MCF 10A (cell line): Measurements from ENCODE around the gene EIF2B1. TPM values are rescaled to one million over a fixed set of nuclear protein-coding genes. Genes with fewer than 3 reads are reported as not detected.

Source experiments
- BruUV-seq: library from RNA; stranded (reverse); fragments of 400-500 nt; replicated peaks from 2 replicates; lab custom pipeline; 2021; lab: Mats Ljungman, UMichigan
- CTCF ChIA-PET: fragments of 300-600 bp; sonication (Branson Sonifier 250); formaldehyde crosslinking; extraction: SDS; loops from one replicate; lab custom pipeline; 2021; ENCODE audit warnings: antibody characterized with exemption, inconsistent platforms; lab: Yijun Ruan, JAX
- POLR2A ChIA-PET: fragments of 300-600, 350-650 bp; sonication (Branson Sonifier 250); formaldehyde crosslinking; extraction: SDS; loops from one replicate; lab custom pipeline; 2020; ENCODE audit warnings: antibody characterized with exemption, inconsistent platforms; lab: Yijun Ruan, JAX
- DNase-seq: peaks from one replicate; pipeline ENCODE4 v3.0.0-alpha.2; 2018; ENCODE audit not compliant: unreplicated experiment
- H3K27ac Mint-ChIP-seq: one replicate; pipeline ENCODE4 v1.8.0; 2022; ENCODE audit warnings: mild to moderate bottlenecking, low read depth, mixed read lengths; ENCODE audit not compliant: unreplicated experiment
- H3K27me3 Mint-ChIP-seq: one replicate; pipeline ENCODE4 v1.8.0; 2022; ENCODE audit warnings: mixed read lengths; ENCODE audit not compliant: insufficient read depth, unreplicated experiment
- H3K36me3 Mint-ChIP-seq: one replicate; pipeline ENCODE4 v1.8.0; 2022; ENCODE audit warnings: mild to moderate bottlenecking, moderate library complexity, mixed read lengths; ENCODE audit not compliant: insufficient read depth, unreplicated experiment
- H3K4me1 Mint-ChIP-seq: one replicate; pipeline ENCODE4 v1.8.0; 2022; ENCODE audit warnings: mixed read lengths; ENCODE audit not compliant: insufficient read depth, unreplicated experiment
- H3K4me3 Mint-ChIP-seq: one replicate; pipeline ENCODE4 v1.8.0; 2022; ENCODE audit warnings: mild to moderate bottlenecking, moderate library complexity, mixed read lengths; ENCODE audit not compliant: unreplicated experiment
- H3K9me3 Mint-ChIP-seq: one replicate; pipeline ENCODE4 v1.8.0; 2022; ENCODE audit warnings: mixed read lengths; ENCODE audit not compliant: unreplicated experiment
- CTCF ChIP-seq: fragments of 200-600 bp; IDR thresholded peaks from one replicate; pipeline ENCODE4 v1.8.0; 2022; ENCODE audit warnings: antibody characterized with exemption, mild to moderate bottlenecking; ENCODE audit not compliant: unreplicated experiment
- intact Hi-C: fragments of 100-400 bp; cut with micrococcal nuclease; formaldehyde crosslinking; loops from 2 replicates; pipeline ENCODE4 v1.14.1; 2022
- total RNA-seq: library from RNA; stranded (reverse); gene quantifications from 2 replicates; pipeline ENCODE4 v1.2.3, GENCODE V29; 2022

The EIF2B1 gene
- total RNA-seq, 1 experiment from 2014 or later = 47.3 TPM

GRCh38 chr12:123621101-123621500, 12.4 kb downstream of the EIF2B1 start:
- intact Hi-C loops = no loop called here
- no peaks in the 10 kb centered on the region for H3K9me3 Mint-ChIP-seq

GRCh38 chr12:123617580-123617979, 15.9 kb downstream of the EIF2B1 start:
- BruUV-seq = no TSS peak
- no peak for TF ChIP-seq CTCF
- Mint-ChIP-seq H3K36me3 (peaks cover 99% of the 10 kb centered on the region), H3K27me3 (no peaks in the 10 kb centered on the region), H3K4me3 (no peak overlapping the region), H3K4me1 (peaks cover 17% of the 10 kb centered on the region), H3K9me3 (no peaks in the 10 kb centered on the region), H3K27ac (no peak overlapping the region)
- ChIA-PET POLR2A (interaction anchor here (2.8 to 4.9 kb wide), 2 partner anchors 15 kb away, joined by 14 to 17 read pairs; partner anchors contain the start of genes DDX55, EIF2B1 and GTF2H3), CTCF (interaction anchor here (1.6 kb wide), 1 partner anchor 13 kb away, joined by 4 read pairs; no protein-coding TSS in a partner anchor)
- DNase-seq = no peak
- intact Hi-C loops = no loop called here

More at GRCh38 chr12:123621101-123621500, 12.4 kb downstream of the EIF2B1 start:
- H3K4me3 Mint-ChIP-seq = no peak overlapping the region
- no peak for DNase-seq
- H3K36me3 Mint-ChIP-seq = peaks cover 93% of the 10 kb centered on the region
- CTCF ChIA-PET = interaction anchor here (0.5 to 1.3 kb wide), 2 partner anchors 256 to 384 kb away, joined by 3 to 4 read pairs; no protein-coding TSS in a partner anchor
- no peaks in the 10 kb centered on the region for H3K4me1 Mint-ChIP-seq
- BruUV-seq = TSS peak; percentile 61
- POLR2A ChIA-PET = interaction anchor here (1.1 to 4.9 kb wide), 3 partner anchors 12 to 18 kb away, joined by 4 to 33 read pairs (median 17); partner anchors contain the start of genes DDX55, EIF2B1 and GTF2H3
- no peak overlapping the region for H3K27ac Mint-ChIP-seq
- TF ChIP-seq CTCF = no peak
- no peaks in the 10 kb centered on the region for H3K27me3 Mint-ChIP-seq

GRCh38 chr12:123617144-123617543, 16.3 kb downstream of the EIF2B1 start:
- Mint-ChIP-seq H3K36me3 (peaks cover 99% of the 10 kb centered on the region), H3K27ac (no peak overlapping the region), H3K9me3 (no peaks in the 10 kb centered on the region), H3K27me3 (no peaks in the 10 kb centered on the region), H3K4me3 (no peak overlapping the region), H3K4me1 (peaks cover 17% of the 10 kb centered on the region)
- ChIA-PET CTCF (interaction anchor here (1.6 kb wide), 1 partner anchor 14 kb away, joined by 4 read pairs; no protein-coding TSS in a partner anchor), POLR2A (interaction anchor here (0.7 to 2.8 kb wide), 2 partner anchors 15 to 46 kb away, joined by 3 to 14 read pairs; partner anchors contain the start of gene DDX55)
- intact Hi-C loops = no loop called here
- BruUV-seq = no TSS peak
- DNase-seq = no peak
- TF ChIP-seq CTCF = no peak

GRCh38 chr12:123614531-123614930, 19.0 kb downstream of the EIF2B1 start:
- no peaks in the 10 kb centered on the region for H3K27me3 Mint-ChIP-seq
- peaks cover 17% of the 10 kb centered on the region for H3K4me1 Mint-ChIP-seq
- H3K4me3 Mint-ChIP-seq = peak overlapping the region; percentile 14
- no TSS peak for BruUV-seq
- DNase-seq = peak; percentile 94
- TF ChIP-seq CTCF = no peak
- ChIA-PET CTCF (interaction anchor here (0.6 kb wide), 2 partner anchors 1013 to 1214 kb away, joined by 3 to 5 read pairs; no protein-coding TSS in a partner anchor), POLR2A (interaction anchor here (0.6 to 4.5 kb wide), 5 partner anchors 9 to 99 kb away, joined by 3 to 31 read pairs (median 4); partner anchors contain the start of gene DDX55)
- no peaks in the 10 kb centered on the region for H3K9me3 Mint-ChIP-seq
- peaks cover 99% of the 10 kb centered on the region for H3K36me3 Mint-ChIP-seq
- peak overlapping the region; percentile 67 for H3K27ac Mint-ChIP-seq
- intact Hi-C loops = no loop called here
